ENCODE measurements around the gene RABGAP1L.
"Not testable (repeated sequence)": the region's sequence is repeated elsewhere in the genome, so short reads cannot be mapped to it uniquely, and the experiment has no call there.

The RABGAP1L gene

GRCh38 chr1:174358786-174359453 is 199.6 kb downstream of the RABGAP1L start:
- DNase-seq (ENCODE audit: low read depth in 2 of 2): no peak

GRCh38 chr1:174359454-174359805 is 200.1 kb downstream of the RABGAP1L start:
- no peak for DNase-seq (ENCODE audit: low read depth in 2 of 2)

GRCh38 chr1:174364996-174365736 is 205.8 kb downstream of the RABGAP1L start:
- no peak for DNase-seq (ENCODE audit: low read depth in 2 of 2)

- DNase-seq (ENCODE audit: low read depth in 2 of 2): no peak
Observed at GRCh38 chr1:174366946-174367345, 207.6 kb downstream of the RABGAP1L start.

GRCh38 chr1:174367892-174368291 is 208.6 kb downstream of the RABGAP1L start:
- DNase-seq (ENCODE audit: low read depth in 2 of 2): no peak

- DNase-seq (ENCODE audit: low read depth in 2 of 2): no peak
Observed at GRCh38 chr1:174376030-174376429, 216.7 kb downstream of the RABGAP1L start.

- no peak for DNase-seq (ENCODE audit: low read depth in 2 of 2)
Observed at GRCh38 chr1:174391716-174392115, 232.4 kb downstream of the RABGAP1L start.

GRCh38 chr1:174393885-174394284 is 234.6 kb downstream of the RABGAP1L start:
- no peak for DNase-seq (ENCODE audit: low read depth in 2 of 2)

GRCh38 chr1:174397261-174397660 is 237.9 kb downstream of the RABGAP1L start:
- no peak for DNase-seq (ENCODE audit: low read depth in 2 of 2)

- DNase-seq (ENCODE audit: low read depth in 2 of 2): peak in 1 of 2 donors; percentile 3
Observed at GRCh38 chr1:174398246-174398645, 238.9 kb downstream of the RABGAP1L start.

- DNase-seq (ENCODE audit: low read depth in 2 of 2): no peak
Observed at GRCh38 chr1:174399211-174399610, 239.9 kb downstream of the RABGAP1L start.

GRCh38 chr1:174401075-174401474 is 241.8 kb downstream of the RABGAP1L start:
- no peak for DNase-seq (ENCODE audit: low read depth in 2 of 2)

- DNase-seq (ENCODE audit: low read depth in 2 of 2): no peak
Observed at GRCh38 chr1:174405219-174405618, 245.9 kb downstream of the RABGAP1L start.

GRCh38 chr1:174406421-174406820 is 247.1 kb downstream of the RABGAP1L start:
- no peak for DNase-seq (ENCODE audit: low read depth in 2 of 2)

- no peak for DNase-seq (ENCODE audit: low read depth in 2 of 2)
Observed at GRCh38 chr1:174407665-174408064, 248.3 kb downstream of the RABGAP1L start.

GRCh38 chr1:174408146-174408545 is 248.8 kb downstream of the RABGAP1L start:
- no peak for DNase-seq (ENCODE audit: low read depth in 2 of 2)

- not testable (repeated sequence) for DNase-seq (ENCODE audit: low read depth in 2 of 2)
Observed at GRCh38 chr1:174409801-174410200, 250.5 kb downstream of the RABGAP1L start.

- DNase-seq (ENCODE audit: low read depth in 2 of 2): no peak
Observed at GRCh38 chr1:174413632-174414031, 254.3 kb downstream of the RABGAP1L start.

GRCh38 chr1:174414203-174414602 is 254.9 kb downstream of the RABGAP1L start:
- DNase-seq (ENCODE audit: low read depth in 2 of 2): no peak

GRCh38 chr1:174415506-174415905 is 256.2 kb downstream of the RABGAP1L start:
- DNase-seq (ENCODE audit: low read depth in 2 of 2): no peak

GRCh38 chr1:174417921-174418320 is 258.6 kb downstream of the RABGAP1L start:
- DNase-seq (ENCODE audit: low read depth in 2 of 2): no peak

- no peak for DNase-seq (ENCODE audit: low read depth in 2 of 2)
Observed at GRCh38 chr1:174425121-174425520, 265.8 kb downstream of the RABGAP1L start.

- no peak for DNase-seq (ENCODE audit: low read depth in 2 of 2)
Observed at GRCh38 chr1:174426153-174426552, 266.8 kb downstream of the RABGAP1L start.

Data from stimulated activated CD8-positive, alpha-beta memory T cell treated with anti-CD3 and anti-CD28 coated beads, Interleukin-2, amount 100 ng/mL, for 48 hours (primary cell).